HL-60/S4 treated with retinoic acid at 250 ng/mL for 4 days and 3 days (cell line): ENCODE results near the gene GPR33.

Experiments used
- in situ Hi-C: fragments of 300-500 bp; cut with MboI; formaldehyde crosslinking; loops from 2 replicates; pipeline ENCODE4 v1.7.0; 2022; ENCODE audit warnings: low sequenced_read_pairs

Gene GPR33

GRCh38 chr14:31487886-31488285, at the start of gene GPR33:
Gene GPR33, minus strand, starts transcription at chr14:31488039. Its CDS starts 4,074 bp downstream, at chr14:31483965.
- in situ Hi-C loops, result no loop called here

GRCh38 chr14:31536201-31536960, 48.5 kb upstream of the GPR33 start:
- in situ Hi-C loops, result no loop called here

- in situ Hi-C loops, result no loop called here
Measured at GRCh38 chr14:31530136-31530535, 42.3 kb upstream of the GPR33 start.

DNA sequence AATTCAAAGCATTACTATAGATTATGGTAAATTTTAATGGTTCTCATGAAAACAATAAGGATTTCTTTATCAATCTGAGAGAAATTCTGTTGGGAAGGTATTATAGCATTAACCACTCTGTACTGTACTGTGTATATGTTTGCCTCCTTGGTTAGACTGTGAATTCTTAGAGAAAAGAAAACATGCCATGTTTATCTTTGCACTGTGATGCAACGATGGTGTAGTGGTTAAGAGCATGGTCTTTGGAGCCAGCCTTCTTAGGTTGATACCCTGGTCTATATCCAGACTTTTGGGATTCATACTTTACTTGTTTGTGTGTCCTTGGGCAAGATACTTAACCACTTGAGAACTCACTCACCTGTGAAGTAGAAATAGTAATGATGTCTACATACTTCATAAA, 41.2 kb upstream of the GPR33 start:
- in situ Hi-C loops, result no loop called here

GRCh38 chr14:31527546-31527945, 39.7 kb upstream of the GPR33 start:
- in situ Hi-C loops, result no loop called here

- in situ Hi-C loops, result no loop called here
Measured at GRCh38 chr14:31527087-31527486, 39.2 kb upstream of the GPR33 start.

DNA sequence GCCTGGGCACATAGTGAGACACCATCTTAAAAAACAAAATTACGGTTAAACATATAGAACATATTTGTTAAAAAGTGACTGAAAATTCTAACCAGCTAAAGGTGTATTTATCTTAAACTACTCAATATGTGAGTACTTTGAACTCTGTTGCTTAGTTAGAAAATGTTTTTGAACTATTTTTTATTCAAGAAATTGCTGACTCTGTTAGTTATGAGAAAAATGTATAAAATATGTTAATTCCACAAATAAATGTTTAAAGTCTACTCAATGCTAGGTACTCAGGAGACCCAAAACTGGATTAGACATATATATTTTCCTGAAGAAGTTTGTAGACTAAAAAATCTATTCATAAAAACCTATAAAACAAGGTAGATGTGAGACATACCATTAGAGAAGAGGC, 23.0 kb upstream of the GPR33 start:
- in situ Hi-C loops, result loop anchor here (25.0 kb wide), 1 partner anchor 726 kb away; no protein-coding TSS in a partner anchor

GRCh38 chr14:31510222-31510621, 22.4 kb upstream of the GPR33 start:
- in situ Hi-C loops, result loop anchor here (25.0 kb wide), 1 partner anchor 727 kb away; no protein-coding TSS in a partner anchor

DNA sequence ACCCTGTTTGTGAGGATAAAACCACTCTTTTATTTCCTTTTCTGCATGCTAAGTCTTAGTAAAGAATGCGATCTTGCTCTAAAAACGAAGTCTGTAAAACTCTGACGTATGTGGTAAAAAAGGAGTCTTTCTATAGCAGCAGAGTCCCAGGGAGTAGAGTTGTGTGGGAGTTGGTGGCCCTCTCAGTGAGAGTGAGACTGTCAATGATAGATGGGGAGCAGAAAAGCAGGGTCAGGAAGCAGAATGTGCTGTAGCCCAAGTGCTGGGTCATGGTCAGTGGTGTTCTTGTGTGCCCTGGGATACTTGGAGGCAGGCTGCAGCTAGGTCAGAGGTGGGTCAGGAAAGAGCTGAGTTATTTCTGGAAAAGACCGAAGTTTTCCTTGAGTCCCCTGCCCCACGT, 20.3 kb upstream of the GPR33 start:
- in situ Hi-C loops, result loop anchor here (25.0 kb wide), 1 partner anchor 729 kb away; no protein-coding TSS in a partner anchor

DNA sequence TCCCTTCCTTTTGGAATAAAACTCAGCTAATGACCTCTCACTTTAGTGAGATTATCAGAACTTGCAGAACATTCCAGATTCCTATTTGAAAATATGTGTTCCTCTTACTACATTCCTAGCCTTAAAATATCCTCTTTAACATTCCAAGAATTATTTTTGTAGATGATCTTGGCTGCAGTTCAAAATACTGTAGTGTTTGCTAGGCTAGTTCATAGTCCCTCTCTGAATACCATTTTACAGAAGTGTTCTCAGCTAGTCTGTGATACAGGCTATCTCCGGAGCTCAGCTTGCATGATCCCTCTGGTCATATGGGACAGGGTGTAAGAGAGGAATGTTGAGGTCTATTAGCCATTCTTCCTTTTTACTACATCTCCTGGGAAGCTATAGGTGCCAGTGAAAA, 17.6 kb upstream of the GPR33 start:
- in situ Hi-C loops, result loop anchor here (25.0 kb wide), 1 partner anchor 732 kb away; no protein-coding TSS in a partner anchor

DNA sequence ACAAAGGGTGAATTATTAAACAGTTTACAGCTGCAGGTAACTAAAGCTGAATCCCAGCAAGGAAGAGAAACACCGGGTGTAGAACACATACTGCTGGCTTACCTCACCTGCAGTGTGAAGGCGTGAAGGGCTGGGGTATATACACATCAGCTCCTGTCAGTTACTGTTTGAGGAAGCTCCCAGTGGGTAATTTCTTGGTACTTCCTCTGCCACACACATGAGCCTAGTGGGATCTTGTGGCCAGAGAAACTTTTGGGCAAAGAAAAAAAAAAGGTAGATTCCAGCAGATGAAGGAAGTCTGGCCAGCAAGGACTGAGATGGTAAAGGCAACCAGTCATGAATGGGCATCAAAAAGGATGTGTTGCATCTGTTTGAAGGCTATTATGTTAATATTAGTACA, 14.0 kb upstream of the GPR33 start:
- in situ Hi-C loops, result loop anchor here (25.0 kb wide), 1 partner anchor 735 kb away; no protein-coding TSS in a partner anchor

- in situ Hi-C loops, result no loop called here
Measured at GRCh38 chr14:31492759-31493498, 5.1 kb upstream of the GPR33 start.

GRCh38 chr14:31489691-31490090, 1.9 kb upstream of the GPR33 start:
- in situ Hi-C loops, result no loop called here

- in situ Hi-C loops, result no loop called here
Measured at GRCh38 chr14:31486764-31487163, 1.1 kb downstream of the GPR33 start.

GRCh38 chr14:31484754-31485153, 3.1 kb downstream of the GPR33 start:
- in situ Hi-C loops, result no loop called here

DNA sequence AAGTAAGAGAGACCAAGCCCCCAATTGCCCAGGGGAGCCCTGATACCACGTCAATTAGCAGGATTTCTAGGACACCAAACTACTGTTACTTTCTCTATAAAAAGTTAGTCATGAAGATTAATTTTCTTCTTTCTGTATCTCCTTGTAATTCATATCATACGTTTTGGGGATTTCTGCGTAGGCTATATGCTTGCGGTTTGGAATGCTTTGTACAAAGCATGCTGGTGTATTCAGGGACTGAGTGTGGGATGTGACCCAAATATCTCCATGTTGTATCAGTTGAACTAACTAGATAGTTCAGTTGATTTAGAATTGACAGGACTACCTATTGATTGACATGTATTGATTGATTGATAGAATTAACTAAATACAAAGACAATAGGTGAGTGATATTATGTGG, 7.7 kb downstream of the GPR33 start:
- in situ Hi-C loops, result no loop called here

GRCh38 chr14:31479027-31479426, 8.8 kb downstream of the GPR33 start:
- in situ Hi-C loops, result no loop called here

DNA sequence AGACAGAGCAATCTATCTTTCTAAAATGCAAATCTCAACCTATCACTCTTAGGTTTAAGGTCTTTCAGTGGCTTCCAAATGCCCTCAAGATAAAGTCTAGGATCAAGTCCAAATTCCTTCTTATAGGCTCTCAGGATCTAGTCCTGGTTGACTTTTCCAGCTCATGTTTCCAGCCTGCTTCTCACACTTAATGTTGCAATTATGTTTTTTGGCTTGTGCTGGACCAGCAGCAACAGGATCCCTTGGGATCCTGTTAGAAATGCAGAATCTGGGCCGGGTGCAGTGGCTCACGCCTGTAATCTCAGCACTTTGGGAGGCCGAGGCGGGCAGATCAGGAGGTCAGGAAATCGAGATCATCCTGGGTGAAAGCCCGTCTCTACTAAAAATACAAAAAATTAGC, 10.6 kb downstream of the GPR33 start:
- in situ Hi-C loops, result no loop called here

GRCh38 chr14:31476131-31476866, 11.5 kb downstream of the GPR33 start:
- in situ Hi-C loops, result no loop called here

DNA sequence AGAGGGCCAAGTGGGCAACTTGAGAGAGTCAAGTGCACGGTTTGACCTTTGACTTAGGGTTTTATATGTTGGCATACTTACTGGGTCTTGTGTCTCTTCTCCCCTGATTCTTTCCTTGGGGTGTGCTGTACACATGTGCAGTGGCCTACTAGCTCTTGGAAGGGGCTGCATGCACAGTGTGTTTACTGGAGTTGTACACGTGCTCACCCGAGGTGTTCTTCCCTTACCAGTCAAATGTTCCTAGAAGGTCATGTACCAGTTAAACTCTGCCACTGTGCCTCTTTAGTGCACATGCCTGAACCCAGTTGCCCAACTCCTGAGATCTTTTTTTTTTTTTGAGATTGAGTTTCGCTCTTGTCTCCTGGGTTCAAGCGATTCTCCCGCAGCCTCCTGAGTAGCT, 21.3 kb downstream of the GPR33 start:
- in situ Hi-C loops, result no loop called here

- in situ Hi-C loops, result no loop called here
Measured at GRCh38 chr14:31465111-31465510, 22.7 kb downstream of the GPR33 start.
